ENCODE measurements around the gene LHFPL2. TPM values are rescaled to one million over a fixed set of nuclear protein-coding genes. Genes with fewer than 3 reads are reported as not detected.

Gene LHFPL2
- total and polyA plus RNA-seq, 9 of the 15 experiments (the other 6 are each of a cell fraction or from before 2014, with no cell fraction given), result 1.0 to 6.6 (median 4.6) TPM

DNA sequence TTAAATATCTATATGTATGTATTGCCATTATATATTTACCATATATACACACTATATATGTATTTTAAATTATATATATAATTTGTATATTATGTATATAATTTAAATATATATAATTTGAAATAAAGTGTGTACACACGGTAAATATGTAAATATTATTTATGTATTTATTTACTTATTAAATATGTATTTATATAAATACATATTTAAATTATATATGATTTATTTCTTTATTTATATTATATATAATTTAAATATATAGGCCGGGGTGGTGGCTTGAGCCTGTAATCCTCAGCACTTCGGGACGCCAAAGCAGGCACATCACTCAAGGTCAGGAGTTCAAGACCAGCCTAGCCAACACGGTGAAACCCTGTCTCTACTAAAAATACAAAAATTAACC lies 31.3 kb upstream of the LHFPL2 start:
- ChIA-PET POLR2A (interaction anchor here (1.1 kb wide), 1 partner anchor 15 kb away, joined by 3 read pairs; no protein-coding TSS in a partner anchor), CTCF (ENCODE audit: low intra/inter-chr PET ratio) (no interaction called here)
- Histone ChIP-seq H3K9ac (ENCODE audit: insufficient read depth in 1 of 2, low read depth in 2 of 2, low read length in 2 of 2) (no peak overlapping the region), H3K4me3 (no peak overlapping the region), H3K4me2 (ENCODE audit: insufficient read depth, low read length) (no peak overlapping the region), H3K27me3 (ENCODE audit: control insufficient read depth in 2 of 2, insufficient read depth in 2 of 2, low read length in 2 of 2) (no peaks in the 10 kb centered on the region), H3K9me1 (ENCODE audit: control insufficient read depth, insufficient read depth, low read length) (no peaks in the 10 kb centered on the region), H3K36me3 (ENCODE audit: control insufficient read depth, insufficient read depth, low read length) (no peaks in the 10 kb centered on the region), H4K20me1 (replicated peaks; ENCODE audit: control insufficient read depth, insufficient read depth, low read length) (no peaks in the 10 kb centered on the region), H3K9me3 (replicated peaks; ENCODE audit: control insufficient read depth, insufficient read depth, low read depth, low read length) (no peaks in the 10 kb centered on the region), H3K79me2 (ENCODE audit: control insufficient read depth, insufficient read depth, low read length) (no peaks in the 10 kb centered on the region), H2AFZ (ENCODE audit: low read depth, low read length) (no peak overlapping the region), H3K4me1 (replicated peaks in 1 of 2; ENCODE audit: control insufficient read depth in 2 of 2, insufficient read depth in 2 of 2, low read length in 2 of 2) (peaks cover 3 to 40% of the 10 kb centered on the region in 2 experiments; a peak in 4 of 5 replicates), H3K27ac (ENCODE audit: extremely low read depth, low read depth, low read length) (no peak overlapping the region)
- FAIRE-seq (no peak), ATAC-seq (no peak), DNase-seq (ENCODE audit: extremely low read depth in 1 of 4, low spot score in 3 of 4) (no peak)
- TF ChIP-seq, protein P1, sequence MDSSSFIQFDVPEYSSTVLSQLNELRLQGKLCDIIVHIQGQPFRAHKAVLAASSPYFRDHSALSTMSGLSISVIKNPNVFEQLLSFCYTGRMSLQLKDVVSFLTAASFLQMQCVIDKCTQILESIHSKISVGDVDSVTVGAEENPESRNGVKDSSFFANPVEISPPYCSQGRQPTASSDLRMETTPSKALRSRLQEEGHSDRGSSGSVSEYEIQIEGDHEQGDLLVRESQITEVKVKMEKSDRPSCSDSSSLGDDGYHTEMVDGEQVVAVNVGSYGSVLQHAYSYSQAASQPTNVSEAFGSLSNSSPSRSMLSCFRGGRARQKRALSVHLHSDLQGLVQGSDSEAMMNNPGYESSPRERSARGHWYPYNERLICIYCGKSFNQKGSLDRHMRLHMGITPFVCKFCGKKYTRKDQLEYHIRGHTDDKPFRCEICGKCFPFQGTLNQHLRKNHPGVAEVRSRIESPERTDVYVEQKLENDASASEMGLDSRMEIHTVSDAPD (CRISPR knock-in tag; IDR thresholded peaks at IDR 0.05), result no peak
- TF ChIP-seq, protein P2, sequence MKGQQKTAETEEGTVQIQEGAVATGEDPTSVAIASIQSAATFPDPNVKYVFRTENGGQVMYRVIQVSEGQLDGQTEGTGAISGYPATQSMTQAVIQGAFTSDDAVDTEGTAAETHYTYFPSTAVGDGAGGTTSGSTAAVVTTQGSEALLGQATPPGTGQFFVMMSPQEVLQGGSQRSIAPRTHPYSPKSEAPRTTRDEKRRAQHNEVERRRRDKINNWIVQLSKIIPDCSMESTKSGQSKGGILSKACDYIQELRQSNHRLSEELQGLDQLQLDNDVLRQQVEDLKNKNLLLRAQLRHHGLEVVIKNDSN (CRISPR knock-in tag; IDR thresholded peaks at IDR 0.05), result no peak
- in situ Hi-C loops (cut with MboI), result no loop called here
- WGBS (ENCODE audit: insufficient coverage, low coverage, missing lambda C conversion rate), result 81% methylated on average over 5 of the region's 5 CpGs
- no TSS peak for BruUV-seq (replicated peaks)
- intact Hi-C loops (cut with micrococcal nuclease), result no loop called here

Data from K562 (cell line).